ENCODE results near the gene ABHD3.
"Not testable (repeated sequence)": the region's sequence is repeated elsewhere in the genome, so short reads cannot be mapped to it uniquely, and the experiment has no call there.

- TF ChIP-seq, protein P1, sequence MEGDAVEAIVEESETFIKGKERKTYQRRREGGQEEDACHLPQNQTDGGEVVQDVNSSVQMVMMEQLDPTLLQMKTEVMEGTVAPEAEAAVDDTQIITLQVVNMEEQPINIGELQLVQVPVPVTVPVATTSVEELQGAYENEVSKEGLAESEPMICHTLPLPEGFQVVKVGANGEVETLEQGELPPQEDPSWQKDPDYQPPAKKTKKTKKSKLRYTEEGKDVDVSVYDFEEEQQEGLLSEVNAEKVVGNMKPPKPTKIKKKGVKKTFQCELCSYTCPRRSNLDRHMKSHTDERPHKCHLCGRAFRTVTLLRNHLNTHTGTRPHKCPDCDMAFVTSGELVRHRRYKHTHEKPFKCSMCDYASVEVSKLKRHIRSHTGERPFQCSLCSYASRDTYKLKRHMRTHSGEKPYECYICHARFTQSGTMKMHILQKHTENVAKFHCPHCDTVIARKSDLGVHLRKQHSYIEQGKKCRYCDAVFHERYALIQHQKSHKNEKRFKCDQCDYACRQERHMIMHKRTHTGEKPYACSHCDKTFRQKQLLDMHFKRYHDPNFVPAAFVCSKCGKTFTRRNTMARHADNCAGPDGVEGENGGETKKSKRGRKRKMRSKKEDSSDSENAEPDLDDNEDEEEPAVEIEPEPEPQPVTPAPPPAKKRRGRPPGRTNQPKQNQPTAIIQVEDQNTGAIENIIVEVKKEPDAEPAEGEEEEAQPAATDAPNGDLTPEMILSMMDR (IDR thresholded peaks at IDR 0.05): not testable (repeated sequence)
- TF ChIP-seq POLR2A (IDR thresholded peaks at IDR 0.05): not testable (repeated sequence)
These were observed 32.4 kb upstream of the ABHD3 start for GRCh38 chr18:21736926-21737325.
